GM23338 (cell line): ENCODE measurements around the gene DPF3. TPM values are rescaled to one million over a fixed set of nuclear protein-coding genes. Genes with fewer than 3 reads are reported as not detected.

Experiments
- EZH2 ChIP-seq: fragments of 200-600 bp; sonication (generic); IDR thresholded peaks from one replicate; pipeline ENCODE4 v1.8.0; 2017; ENCODE audit warnings: antibody characterized with exemption, mild to moderate bottlenecking, low read depth; ENCODE audit not compliant: unreplicated experiment
- EZH2phosphoT487 ChIP-seq: fragments of 200-600 bp; sonication (generic); IDR thresholded peaks from one replicate; pipeline ENCODE4 v1.8.1; 2018; ENCODE audit warnings: antibody characterized with exemption; ENCODE audit not compliant: unreplicated experiment
- JUNB ChIP-seq: IDR thresholded peaks from one replicate; pipeline ENCODE4 v1.6.1; 2016; ENCODE audit warnings: antibody characterized with exemption; ENCODE audit not compliant: unreplicated experiment
- NANOG ChIP-seq: IDR thresholded peaks from 2 replicates; pipeline ENCODE4 v1.6.1; 2016; ENCODE audit warnings: antibody characterized with exemption, borderline replicate concordance
- ZNF331 ChIP-seq: fragments of 250-450 bp; sonication (Bioruptor Pico); IDR thresholded peaks from 2 replicates; pipeline ENCODE4 v1.5.0; 2020; ENCODE audit warnings: low read depth, mild to moderate bottlenecking, moderate library complexity
- polyA plus RNA-seq: library from polyadenylated mRNA; unstranded; fragments of >200 nt; fragmentation: Nextera tagmentation; extraction: Ambion mirVana; gene quantifications from 2 replicates; pipeline ENCODE4 v1.2.1, GENCODE V29; 2016
- total RNA-seq: library from RNA; depleted of rRNA; stranded (reverse); fragments of >200 nt; shearing (Covaris generic); gene quantifications from 2 replicates; pipeline ENCODE4 v1.2.3, GENCODE V29; 2014
- TF ChIP-seq, protein P1 (sequence below): fragments of 250-450 bp; sonication (Bioruptor Pico); IDR thresholded peaks from 2 replicates; pipeline ENCODE4 v1.5.0; 2020; ENCODE audit warnings: mild to moderate bottlenecking, moderate library complexity
- TF ChIP-seq, protein P2 (sequence below): IDR thresholded peaks from 2 replicates; pipeline ENCODE4 v1.6.1; 2016; ENCODE audit warnings: antibody characterized with exemption
- TF ChIP-seq, protein P3 (sequence below): IDR thresholded peaks from one replicate; pipeline ENCODE4 v1.6.1; 2018; ENCODE audit warnings: antibody characterized with exemption; ENCODE audit not compliant: unreplicated experiment

The DPF3 gene
- total and polyA plus RNA-seq, 2 experiments from 2014 or later = 0.18 to 1.0 TPM

DNA sequence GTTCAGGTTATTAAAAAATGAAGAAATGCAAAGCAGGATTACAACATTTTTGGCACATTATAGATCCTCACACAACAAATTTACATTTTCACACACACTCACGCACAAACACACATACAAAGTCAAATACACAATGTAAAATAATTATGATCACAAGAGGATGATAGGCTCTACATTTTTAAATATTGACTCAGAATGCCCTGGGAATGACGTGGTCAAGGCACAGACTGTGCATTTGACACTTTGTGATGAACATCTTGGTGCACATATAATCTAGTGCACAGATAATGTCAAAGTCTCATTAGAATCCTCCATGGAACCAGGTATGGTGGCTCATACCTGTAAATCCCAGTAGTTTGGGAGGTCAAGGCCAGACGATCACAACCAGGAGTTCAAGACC lies 49.4 kb downstream of the DPF3 start (continued):
- TF ChIP-seq, protein P1, sequence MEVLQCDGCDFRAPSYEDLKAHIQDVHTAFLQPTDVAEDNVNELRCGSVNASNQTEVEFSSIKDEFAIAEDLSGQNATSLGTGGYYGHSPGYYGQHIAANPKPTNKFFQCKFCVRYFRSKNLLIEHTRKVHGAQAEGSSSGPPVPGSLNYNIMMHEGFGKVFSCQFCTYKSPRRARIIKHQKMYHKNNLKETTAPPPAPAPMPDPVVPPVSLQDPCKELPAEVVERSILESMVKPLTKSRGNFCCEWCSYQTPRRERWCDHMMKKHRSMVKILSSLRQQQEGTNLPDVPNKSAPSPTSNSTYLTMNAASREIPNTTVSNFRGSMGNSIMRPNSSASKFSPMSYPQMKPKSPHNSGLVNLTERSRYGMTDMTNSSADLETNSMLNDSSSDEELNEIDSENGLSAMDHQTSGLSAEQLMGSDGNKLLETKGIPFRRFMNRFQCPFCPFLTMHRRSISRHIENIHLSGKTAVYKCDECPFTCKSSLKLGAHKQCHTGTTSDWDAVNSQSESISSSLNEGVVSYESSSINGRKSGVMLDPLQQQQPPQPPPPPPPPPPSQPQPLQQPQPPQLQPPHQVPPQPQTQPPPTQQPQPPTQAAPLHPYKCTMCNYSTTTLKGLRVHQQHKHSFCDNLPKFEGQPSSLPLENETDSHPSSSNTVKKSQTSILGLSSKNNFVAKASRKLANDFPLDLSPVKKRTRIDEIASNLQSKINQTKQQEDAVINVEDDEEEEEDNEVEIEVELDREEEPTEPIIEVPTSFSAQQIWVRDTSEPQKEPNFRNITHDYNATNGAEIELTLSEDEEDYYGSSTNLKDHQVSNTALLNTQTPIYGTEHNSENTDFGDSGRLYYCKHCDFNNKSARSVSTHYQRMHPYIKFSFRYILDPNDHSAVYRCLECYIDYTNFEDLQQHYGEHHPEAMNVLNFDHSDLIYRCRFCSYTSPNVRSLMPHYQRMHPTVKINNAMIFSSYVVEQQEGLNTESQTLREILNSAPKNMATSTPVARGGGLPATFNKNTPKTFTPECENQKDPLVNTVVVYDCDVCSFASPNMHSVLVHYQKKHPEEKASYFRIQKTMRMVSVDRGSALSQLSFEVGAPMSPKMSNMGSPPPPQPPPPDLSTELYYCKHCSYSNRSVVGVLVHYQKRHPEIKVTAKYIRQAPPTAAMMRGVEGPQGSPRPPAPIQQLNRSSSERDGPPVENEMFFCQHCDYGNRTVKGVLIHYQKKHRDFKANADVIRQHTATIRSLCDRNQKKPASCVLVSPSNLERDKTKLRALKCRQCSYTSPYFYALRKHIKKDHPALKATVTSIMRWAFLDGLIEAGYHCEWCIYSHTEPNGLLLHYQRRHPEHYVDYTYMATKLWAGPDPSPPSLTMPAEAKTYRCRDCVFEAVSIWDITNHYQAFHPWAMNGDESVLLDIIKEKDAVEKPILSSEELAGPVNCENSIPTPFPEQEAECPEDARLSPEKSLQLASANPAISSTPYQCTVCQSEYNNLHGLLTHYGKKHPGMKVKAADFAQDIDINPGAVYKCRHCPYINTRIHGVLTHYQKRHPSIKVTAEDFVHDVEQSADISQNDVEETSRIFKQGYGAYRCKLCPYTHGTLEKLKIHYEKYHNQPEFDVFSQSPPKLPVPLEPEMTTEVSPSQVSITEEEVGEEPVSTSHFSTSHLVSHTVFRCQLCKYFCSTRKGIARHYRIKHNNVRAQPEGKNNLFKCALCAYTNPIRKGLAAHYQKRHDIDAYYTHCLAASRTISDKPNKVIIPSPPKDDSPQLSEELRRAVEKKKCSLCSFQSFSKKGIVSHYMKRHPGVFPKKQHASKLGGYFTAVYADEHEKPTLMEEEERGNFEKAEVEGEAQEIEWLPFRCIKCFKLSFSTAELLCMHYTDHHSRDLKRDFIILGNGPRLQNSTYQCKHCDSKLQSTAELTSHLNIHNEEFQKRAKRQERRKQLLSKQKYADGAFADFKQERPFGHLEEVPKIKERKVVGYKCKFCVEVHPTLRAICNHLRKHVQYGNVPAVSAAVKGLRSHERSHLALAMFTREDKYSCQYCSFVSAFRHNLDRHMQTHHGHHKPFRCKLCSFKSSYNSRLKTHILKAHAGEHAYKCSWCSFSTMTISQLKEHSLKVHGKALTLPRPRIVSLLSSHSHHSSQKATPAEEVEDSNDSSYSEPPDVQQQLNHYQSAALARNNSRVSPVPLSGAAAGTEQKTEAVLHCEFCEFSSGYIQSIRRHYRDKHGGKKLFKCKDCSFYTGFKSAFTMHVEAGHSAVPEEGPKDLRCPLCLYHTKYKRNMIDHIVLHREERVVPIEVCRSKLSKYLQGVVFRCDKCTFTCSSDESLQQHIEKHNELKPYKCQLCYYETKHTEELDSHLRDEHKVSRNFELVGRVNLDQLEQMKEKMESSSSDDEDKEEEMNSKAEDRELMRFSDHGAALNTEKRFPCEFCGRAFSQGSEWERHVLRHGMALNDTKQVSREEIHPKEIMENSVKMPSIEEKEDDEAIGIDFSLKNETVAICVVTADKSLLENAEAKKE (CRISPR knock-in tag) = no peak
- TF ChIP-seq EZH2 = no peak
- no peak for TF ChIP-seq JUNB
- TF ChIP-seq NANOG = no peak
- no peak for TF ChIP-seq ZNF331
- TF ChIP-seq, protein P2, sequence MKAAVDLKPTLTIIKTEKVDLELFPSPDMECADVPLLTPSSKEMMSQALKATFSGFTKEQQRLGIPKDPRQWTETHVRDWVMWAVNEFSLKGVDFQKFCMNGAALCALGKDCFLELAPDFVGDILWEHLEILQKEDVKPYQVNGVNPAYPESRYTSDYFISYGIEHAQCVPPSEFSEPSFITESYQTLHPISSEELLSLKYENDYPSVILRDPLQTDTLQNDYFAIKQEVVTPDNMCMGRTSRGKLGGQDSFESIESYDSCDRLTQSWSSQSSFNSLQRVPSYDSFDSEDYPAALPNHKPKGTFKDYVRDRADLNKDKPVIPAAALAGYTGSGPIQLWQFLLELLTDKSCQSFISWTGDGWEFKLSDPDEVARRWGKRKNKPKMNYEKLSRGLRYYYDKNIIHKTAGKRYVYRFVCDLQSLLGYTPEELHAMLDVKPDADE = no peak
- no peak for TF ChIP-seq EZH2phosphoT487
- TF ChIP-seq, protein P3, sequence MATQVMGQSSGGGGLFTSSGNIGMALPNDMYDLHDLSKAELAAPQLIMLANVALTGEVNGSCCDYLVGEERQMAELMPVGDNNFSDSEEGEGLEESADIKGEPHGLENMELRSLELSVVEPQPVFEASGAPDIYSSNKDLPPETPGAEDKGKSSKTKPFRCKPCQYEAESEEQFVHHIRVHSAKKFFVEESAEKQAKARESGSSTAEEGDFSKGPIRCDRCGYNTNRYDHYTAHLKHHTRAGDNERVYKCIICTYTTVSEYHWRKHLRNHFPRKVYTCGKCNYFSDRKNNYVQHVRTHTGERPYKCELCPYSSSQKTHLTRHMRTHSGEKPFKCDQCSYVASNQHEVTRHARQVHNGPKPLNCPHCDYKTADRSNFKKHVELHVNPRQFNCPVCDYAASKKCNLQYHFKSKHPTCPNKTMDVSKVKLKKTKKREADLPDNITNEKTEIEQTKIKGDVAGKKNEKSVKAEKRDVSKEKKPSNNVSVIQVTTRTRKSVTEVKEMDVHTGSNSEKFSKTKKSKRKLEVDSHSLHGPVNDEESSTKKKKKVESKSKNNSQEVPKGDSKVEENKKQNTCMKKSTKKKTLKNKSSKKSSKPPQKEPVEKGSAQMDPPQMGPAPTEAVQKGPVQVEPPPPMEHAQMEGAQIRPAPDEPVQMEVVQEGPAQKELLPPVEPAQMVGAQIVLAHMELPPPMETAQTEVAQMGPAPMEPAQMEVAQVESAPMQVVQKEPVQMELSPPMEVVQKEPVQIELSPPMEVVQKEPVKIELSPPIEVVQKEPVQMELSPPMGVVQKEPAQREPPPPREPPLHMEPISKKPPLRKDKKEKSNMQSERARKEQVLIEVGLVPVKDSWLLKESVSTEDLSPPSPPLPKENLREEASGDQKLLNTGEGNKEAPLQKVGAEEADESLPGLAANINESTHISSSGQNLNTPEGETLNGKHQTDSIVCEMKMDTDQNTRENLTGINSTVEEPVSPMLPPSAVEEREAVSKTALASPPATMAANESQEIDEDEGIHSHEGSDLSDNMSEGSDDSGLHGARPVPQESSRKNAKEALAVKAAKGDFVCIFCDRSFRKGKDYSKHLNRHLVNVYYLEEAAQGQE = no peak
